ENCODE data around the gene KCNK15.

Gene KCNK15

DNA sequence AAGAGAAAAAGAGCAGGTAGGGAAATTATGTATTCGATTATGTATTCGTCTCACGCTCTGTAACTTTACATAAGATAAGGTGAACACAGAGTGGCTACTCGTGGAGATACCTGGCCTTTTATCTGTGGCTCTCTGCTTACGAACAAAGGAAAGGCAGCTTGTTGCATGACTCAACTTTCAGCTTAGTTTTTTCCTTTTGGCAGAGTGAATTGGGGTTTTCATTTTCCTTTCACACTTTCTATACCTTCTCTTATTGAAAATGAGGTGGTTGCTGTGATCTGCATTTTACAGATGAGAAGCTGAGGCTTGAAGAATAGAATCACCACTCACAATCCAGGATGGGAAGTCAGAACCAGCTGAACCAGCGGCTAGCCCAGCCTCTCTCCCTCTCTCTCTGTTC, 13.3 kb upstream of the KCNK15 start:
- no peak overlapping the region for H3K4me3 ChIP-seq (ENCODE audit: low read length)
- no peak for DNase-seq (ENCODE audit: low read depth, low spot score)

DNA sequence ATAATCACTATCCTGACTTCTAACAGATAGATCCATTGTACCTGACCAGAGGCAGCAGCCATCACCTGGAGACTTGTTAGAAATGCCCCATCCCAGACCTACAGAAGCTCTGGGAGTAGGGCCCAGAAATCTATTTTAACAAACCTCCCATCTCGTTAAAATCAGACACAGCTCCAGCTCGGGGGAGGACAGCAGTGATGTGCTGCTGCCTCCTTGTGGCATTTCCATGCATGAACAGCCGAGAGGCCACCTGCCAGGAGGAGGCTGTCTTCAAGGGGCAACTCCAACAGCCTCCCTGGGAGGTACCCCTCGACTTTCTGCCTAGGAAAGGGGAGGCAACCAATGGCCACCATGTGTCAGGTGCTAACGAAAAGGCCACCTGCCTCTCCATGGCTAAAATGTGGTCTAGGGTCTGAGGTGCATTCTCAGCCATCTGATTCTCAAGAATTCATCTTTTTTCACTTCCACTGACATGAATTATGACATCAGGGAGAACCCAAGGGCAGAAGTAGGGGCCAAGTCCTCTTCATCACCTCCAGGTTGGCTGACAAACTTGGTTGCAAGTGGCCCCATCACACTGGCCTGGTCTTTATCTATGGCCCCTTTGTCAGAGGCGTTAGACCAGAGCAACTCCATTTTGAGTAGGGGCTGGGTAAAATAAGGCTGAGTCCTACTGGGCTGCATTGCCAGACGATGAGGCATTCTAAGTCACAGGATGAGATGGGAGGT, 12.2 kb upstream of the KCNK15 start:
- H3K4me3 ChIP-seq (ENCODE audit: low read length) = no peak overlapping the region
- peak; percentile 60 for DNase-seq (ENCODE audit: low read depth, low spot score)

DNA sequence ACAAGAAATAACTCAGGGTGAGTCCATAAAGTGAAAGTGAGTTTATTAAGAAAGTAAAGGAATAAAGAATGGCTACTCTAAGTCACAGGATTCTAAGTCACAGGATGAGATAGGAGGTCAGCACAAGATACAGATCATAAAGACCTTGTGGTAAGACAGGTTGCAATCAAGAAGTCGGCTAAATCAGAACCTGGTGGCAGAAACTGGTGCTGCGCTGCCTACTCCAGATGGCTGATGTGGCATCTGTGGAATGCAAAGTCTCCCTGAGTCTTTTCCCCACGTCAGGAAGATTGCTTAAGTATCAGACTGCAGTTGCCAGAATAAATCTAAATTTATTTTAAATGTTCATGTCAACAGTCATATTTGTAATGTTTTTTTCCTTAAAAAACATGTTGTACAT, 10.7 kb upstream of the KCNK15 start:
- H3K4me3 ChIP-seq (ENCODE audit: low read length) = no peak overlapping the region
- DNase-seq (ENCODE audit: low read depth, low spot score) = no peak

DNA sequence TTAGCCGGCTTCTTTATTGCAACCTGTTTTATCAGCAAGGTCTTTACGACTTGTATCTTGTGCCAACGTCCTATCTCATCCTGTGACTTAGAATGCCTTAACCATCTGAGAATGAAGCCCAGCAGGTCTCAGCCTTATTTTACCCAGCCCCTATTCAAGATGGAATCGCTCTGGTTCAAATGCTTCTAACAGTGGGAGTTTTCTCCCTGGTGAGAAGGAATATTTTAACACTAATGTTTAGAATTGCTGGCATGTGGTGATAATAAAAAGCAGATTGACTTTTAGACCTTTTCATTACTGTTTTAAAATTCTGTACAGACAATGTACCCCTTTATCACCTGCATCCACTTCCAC, 9.9 kb upstream of the KCNK15 start:
- peak overlapping the region; percentile 44 for H3K4me3 ChIP-seq (ENCODE audit: low read length)
- DNase-seq (ENCODE audit: low read depth, low spot score) = no peak

DNA sequence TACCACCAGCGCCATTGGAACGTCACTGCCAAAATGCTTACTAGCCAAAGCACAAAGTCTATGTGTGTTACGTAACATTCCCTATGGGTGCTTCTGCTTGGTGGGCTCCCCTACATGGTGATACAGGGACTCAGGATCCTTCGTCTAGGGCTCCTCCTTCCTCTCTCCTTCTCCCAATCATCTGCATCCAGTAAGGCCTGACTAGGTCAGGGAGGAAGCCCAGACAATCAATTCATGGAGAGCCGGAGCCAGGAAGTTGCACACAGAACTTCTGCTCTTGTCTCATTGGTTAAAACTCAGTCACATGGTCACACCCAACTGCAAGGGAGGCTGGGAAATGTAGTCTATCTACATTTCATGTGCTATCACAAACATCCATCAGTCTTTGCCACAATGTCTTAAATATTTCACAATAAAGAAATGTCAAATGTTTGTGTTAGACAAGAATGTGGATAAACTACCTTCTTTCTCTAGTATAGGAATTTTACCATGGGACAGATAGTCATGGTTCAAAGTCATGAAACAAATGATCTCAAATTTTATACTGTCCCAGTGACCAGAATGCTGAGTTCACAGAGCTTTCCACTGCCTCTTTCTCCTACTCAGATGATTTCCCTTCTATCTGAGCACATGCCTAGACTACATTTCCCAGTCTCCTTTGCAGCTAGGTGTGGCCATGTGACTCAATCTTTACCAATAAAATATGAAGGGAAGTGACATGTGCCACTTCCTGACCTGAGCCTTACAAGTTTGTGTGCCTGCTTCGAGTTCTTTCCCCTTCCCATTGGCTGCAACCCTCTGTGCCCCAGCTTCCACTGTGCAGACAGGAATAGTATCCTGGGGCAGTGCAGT, 9.3 kb upstream of the KCNK15 start:
- H3K4me3 ChIP-seq (ENCODE audit: low read length) = peak overlapping the region; percentile 44
- peak; percentile 83 for DNase-seq (ENCODE audit: low read depth, low spot score)

DNA sequence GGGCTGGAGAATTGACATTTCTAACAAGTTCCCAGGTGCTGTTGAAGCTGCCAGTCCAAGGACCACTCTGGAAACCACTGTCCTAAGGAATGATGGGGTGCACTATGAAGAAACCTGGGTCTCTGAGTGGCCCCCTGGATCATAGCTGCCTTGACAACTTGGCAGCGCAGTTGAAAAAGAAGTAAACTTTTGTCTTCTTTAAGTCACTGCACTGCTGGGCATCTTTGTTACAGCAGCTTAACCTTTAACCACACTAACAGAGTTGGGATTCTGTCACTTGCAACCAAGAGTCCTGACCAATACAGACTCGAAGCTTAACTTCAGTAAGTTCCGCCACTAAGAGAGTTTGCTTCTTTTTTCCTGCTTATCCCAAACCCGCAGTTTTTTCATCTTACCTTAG, 8.5 kb upstream of the KCNK15 start:
- DNase-seq (ENCODE audit: low read depth, low spot score) = no peak
- no peak overlapping the region for H3K4me3 ChIP-seq (ENCODE audit: low read length)

DNA sequence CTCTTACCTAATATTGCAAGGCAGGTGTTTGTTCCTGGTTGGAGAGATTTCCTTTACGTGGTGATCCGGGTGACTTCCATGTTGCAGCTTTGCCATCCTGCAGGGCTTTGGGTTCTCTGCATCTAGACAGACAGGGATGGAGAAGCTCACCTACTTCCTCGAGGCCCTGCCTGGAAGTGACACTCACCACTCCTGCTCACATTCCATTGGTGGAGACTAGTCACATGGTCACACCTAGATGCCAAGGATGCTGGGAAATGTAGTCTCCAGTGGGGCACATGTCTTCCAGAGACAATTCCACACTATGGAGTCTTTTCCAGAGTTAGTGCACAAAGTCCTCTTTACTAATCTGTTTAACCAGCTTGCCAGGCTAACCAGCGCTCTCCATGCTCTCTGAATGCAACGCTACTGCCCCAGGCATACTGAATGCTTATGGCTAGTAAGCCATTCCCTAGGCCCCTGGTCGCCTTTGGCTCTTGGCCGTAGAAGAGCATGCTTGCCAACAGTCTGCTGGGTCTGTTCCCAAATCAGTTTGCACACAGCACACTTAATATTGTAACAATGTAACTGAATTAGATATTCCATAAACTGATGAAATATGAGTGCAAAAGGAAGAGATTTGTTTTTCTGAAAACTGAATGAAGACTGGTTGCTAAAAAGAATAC, 6.7 kb upstream of the KCNK15 start:
- peak; percentile 82 for DNase-seq (ENCODE audit: low read depth, low spot score)
- peak overlapping the region; percentile 50 for H3K4me3 ChIP-seq (ENCODE audit: low read length)

DNA sequence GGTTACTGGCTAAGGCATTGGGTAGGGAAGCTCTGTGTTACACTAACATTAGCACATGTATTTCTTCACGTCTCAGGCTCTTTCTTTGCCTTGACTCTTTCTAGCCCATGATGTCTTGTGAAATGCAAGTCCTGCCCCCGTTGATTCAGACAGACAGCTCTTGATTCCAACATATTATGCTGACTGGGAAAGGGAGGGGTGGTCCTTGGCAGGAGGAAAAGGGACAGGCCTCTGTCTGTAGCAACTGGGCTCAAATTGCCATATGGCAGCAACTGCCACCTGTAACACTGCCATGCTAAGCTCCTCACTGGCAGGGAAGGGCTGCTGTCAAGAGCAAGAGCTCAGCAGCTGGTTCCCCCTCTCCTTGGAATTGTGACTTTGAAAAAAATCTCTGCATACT, 5.7 kb upstream of the KCNK15 start:
- no peak overlapping the region for H3K4me3 ChIP-seq (ENCODE audit: low read length)
- DNase-seq (ENCODE audit: low read depth, low spot score) = no peak

DNA sequence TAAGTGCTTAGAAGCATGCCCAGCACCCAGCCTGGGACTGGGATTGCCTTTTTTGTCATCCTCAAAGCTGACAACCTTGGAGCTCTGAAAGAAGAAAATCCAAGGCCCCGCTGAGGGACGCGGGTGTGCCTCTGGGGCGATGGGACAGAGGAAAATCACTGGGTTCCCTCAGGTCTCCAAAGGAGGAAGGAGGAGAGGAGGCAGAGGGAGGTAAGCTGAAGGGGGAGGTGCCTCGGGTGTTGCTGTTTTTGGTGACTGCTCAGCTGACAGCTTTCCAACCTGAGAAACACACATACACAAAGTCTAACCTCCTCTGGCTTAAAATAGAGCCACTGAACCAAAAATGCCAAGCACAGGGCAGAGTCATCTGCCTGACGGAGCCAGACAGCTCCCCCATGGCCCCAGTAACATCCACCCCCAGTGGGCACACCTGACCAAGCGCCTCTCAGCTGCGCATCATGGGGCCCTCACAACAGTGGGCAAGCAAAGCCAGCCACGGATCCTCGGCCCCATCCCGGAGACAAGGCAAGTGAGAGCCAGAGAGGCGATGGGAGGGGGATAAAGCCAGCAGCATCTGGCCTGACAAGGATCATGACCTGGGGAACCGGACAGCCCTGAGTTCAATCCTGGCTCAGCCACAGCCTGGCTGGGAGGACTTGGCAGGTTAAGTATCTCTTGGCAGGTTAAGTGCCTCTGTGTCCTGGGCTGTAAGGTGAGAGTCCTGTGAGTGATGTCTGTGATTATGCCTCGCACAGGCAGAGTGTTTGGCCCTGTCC, 3.2 kb upstream of the KCNK15 start:
- no peak for DNase-seq (ENCODE audit: low read depth, low spot score)
- no peak overlapping the region for H3K4me3 ChIP-seq (ENCODE audit: low read length)

DNA sequence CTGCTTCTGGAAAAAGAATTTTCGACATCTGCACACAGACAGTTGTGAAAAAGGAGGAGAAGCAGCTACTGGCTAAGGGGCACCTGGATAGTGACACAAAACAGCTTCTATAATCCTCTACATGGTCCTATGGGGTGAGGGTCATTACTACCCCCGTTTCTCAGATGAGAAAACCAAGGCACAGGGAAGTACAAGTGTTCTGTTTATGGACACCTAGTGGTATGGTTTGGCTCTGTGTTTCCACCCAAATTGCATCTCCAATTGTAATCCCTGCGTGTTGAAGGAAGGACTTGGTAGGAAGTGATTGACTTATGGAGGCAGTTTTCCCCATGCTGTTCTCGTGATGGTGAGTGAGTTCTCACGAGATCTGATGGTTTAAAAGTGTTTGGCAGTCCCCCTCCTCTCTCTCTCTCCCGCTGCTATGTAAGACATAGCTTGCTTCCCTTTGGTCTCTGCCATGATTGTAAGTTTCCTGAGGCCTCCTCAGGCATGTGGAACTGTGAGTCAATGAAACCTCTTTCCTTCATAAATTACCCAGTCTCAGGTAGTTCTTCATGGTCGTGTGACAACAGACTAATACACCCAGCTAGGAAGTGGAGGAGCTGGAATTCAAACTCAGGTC, 2.5 kb upstream of the KCNK15 start:
- H3K4me3 ChIP-seq (ENCODE audit: low read length) = no peak overlapping the region
- DNase-seq (ENCODE audit: low read depth, low spot score) = no peak

DNA sequence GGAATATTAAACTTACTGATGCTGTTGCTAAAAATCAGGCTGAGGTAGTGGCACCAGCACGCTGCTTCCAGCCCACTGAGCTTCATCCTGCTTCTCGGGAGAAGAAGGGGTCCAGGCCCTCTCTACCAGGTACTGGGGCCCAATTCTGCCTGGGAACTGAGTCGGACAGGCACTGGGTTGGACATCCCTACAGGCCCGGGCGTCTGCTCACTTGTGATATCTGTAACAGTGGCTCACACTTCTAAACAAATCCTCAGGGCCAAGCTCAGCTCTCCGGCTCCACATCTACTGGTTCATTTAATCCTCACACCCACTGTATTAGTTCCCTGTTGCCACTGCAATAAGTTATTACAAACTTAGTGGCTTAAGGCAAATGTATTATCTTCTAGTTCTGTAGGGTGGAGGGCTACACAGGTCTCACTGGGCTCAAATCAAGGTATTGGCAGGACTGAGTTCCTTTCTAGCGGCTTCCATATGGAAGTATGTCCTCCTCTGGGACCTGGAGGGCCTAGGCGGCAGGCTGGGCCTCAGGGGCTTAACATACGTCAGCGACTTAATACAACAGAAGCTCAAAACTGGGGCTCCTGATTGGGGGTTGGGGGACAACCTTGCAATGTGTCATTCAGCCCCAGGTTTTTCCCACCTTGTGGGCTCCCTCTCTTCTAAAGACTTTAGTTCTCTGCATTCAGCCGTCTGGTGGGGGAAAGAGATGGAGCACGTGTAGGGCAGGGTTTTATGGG, 1.6 kb upstream of the KCNK15 start:
- no peak for DNase-seq (ENCODE audit: low read depth, low spot score)
- H3K4me3 ChIP-seq (ENCODE audit: low read length) = no peak overlapping the region

DNA sequence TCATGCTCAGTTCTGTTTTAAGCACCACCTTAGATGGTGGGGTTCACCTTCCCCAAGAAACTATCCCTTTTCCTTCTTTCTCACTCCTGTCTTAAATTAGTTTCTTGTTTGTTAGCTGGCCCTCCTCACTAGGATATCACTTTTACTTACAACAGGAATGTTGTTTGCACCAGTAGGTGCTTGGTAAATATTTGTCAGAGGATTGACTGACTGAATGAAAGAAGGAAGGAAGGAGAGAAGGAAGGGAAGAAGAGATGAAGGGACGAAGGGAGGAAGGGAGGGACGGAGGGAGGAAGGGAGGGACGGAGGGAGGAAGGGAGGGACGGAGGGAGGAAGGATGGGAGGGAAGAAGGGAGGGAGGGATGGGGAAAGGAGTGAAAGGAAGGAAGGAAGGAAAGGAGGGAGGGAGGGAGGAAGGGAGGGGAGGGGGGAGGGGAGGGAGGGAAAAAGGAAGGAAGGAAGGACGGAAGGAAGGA, 505 bp upstream of the KCNK15 start:
- DNase-seq (ENCODE audit: low read depth, low spot score) = no peak
- no peak overlapping the region for H3K4me3 ChIP-seq (ENCODE audit: low read length)

DNA sequence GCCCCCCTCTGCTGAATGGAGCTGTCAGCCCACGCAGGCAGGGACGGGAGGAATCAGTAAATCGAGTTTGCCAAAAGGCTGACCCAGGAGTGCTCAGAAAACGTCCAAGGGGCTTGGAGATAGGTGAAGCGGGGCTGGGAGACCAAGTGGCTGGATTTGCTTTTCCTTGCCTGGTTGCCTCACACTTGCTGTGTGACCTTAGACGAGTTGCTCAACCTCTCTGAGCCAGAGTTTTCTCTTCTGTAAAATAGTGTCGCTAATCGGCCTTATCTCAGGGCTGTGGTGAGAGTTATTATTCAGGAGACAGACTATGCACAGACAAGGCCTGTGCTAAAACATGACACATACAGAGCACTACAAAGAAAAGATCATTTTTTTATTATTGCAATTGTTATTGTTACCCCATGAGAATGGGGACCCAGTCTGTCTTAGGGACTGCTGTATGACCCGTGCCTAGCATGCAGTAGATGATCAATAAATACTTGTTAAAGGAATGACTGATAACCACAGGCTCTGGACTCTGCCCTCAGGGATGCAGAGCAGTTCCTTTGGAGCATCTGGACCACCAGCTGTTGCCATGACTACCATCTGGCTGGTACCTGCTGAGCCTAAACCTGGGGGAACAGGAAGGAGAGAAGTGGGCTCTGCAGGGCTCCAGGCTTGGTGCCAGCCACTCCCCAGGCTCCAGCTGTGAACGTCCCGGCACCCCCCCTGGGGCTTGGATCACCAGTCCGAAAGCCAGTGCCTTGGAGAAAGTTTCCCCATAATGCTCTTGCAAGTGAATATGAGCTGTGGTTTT, 901 bp downstream of the KCNK15 start:
- H3K4me3 ChIP-seq (ENCODE audit: low read length) = no peak overlapping the region
- no peak for DNase-seq (ENCODE audit: low read depth, low spot score)

DNA sequence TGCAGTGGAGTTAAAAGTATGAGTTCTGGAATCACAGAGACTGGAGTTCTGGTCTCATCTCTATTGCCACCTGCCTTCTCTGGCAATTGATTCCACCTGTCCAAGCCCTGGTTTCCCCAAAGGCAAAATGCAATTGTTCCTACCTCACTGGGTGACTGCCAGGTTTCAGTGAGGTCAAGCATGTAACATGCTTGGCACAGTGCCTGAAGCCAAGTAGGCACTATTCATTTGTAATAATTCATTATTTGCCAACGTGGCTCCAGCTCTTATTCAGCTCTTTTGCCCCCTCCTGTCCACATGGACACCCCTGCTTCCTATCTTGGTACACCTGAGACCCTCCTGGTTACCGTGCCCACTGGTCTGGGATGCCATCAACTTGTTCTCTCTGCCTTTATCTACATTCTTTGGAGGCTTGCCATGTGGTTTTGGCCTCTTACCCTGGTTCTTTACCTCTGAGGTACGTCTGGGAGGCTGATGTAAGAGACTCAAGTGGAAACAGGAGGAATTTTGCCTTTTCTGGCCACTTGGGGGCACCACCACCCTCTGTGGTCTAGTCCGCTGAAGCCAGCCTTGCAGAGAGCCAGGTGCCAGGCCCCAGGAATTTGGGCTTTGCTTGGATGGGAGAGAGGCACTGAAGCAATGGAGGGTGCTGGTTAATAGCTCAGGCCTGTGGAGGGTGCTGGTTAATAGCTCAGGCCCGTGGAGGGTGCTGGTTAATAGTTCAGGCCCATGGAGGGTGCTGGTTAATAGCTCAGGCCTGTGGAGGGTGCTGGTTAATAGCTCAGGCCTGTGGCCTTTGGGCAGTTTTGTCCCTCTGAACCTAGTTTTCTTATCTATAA, 1.7 kb downstream of the KCNK15 start:
- DNase-seq (ENCODE audit: low read depth, low spot score) = peak; percentile 54

DNA sequence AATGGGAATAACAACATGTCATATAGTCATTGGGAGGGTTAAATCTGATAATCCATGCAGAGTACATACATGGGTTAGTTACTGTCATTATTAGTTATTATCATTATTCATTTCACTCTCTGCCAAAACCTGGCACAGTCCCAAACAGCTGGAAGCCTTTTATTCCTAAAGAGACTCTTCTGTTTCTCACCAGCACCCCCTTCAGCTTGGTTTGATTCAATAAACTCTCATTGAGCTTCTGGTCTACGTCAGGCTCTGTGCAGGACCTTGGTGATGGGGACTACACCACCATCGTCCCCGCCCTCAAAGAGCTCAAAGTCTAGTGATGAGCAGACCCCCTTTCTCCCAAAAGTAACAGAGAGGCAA, 2.3 kb downstream of the KCNK15 start:
- H3K4me3 ChIP-seq (ENCODE audit: low read length) = no peak overlapping the region
- DNase-seq (ENCODE audit: low read depth, low spot score) = no peak

More for the DNA sequence above, 1.7 kb downstream of the KCNK15 start:
- H3K4me3 ChIP-seq (ENCODE audit: low read length) = no peak overlapping the region

DNA sequence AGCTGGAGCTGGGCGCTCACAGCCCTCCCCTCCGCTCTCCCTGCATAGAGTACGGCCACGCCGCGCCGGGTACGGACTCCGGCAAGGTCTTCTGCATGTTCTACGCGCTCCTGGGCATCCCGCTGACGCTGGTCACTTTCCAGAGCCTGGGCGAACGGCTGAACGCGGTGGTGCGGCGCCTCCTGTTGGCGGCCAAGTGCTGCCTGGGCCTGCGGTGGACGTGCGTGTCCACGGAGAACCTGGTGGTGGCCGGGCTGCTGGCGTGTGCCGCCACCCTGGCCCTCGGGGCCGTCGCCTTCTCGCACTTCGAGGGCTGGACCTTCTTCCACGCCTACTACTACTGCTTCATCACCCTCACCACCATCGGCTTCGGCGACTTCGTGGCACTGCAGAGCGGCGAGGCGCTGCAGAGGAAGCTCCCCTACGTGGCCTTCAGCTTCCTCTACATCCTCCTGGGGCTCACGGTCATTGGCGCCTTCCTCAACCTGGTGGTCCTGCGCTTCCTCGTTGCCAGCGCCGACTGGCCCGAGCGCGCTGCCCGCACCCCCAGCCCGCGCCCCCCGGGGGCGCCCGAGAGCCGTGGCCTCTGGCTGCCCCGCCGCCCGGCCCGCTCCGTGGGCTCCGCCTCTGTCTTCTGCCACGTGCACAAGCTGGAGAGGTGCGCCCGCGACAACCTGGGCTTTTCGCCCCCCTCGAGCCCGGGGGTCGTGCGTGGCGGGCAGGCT, 4.6 kb downstream of the KCNK15 start:
- DNase-seq (ENCODE audit: low read depth, low spot score) = no peak
- no peak overlapping the region for H3K4me3 ChIP-seq (ENCODE audit: low read length)

All from Jurkat, Clone E6-1 (cell line).